Mucosa of descending colon (tissue), 3 donors: ENCODE results near the gene BMP8A. TPM values are rescaled to one million over a fixed set of nuclear protein-coding genes. Genes with fewer than 3 reads are reported as not detected.
"Not testable (repeated sequence)": the region's sequence is repeated elsewhere in the genome, so short reads cannot be mapped to it uniquely, and the experiment has no call there.

Source experiments
- ATAC-seq: fragments of 200-7000 bp; cut with Tn5 transposase; one replicate; pipeline ENCODE4 v1.9.1; 2020; ENCODE audit warnings: mild to moderate bottlenecking, moderate library complexity
- DNase-seq, 3 donors: peaks; one replicate each; pipeline ENCODE4 v3.0.0-alpha.2; 2020
- H3K36me3 ChIP-seq: fragments of 200-600 bp; one replicate; pipeline ENCODE4 v1.8.0; 2021; ENCODE audit warnings: low read depth, mild to moderate bottlenecking
- H3K4me1 ChIP-seq: fragments of 200-600 bp; one replicate; pipeline ENCODE4 v1.8.0; 2021; ENCODE audit warnings: low read depth, mild to moderate bottlenecking
- H3K4me3 ChIP-seq: fragments of 200-600 bp; one replicate; pipeline ENCODE4 v1.8.0; 2021; ENCODE audit warnings: mild to moderate bottlenecking
- H3K9me3 ChIP-seq: fragments of 200-600 bp; one replicate; pipeline ENCODE4 v1.8.0; 2021; ENCODE audit warnings: mild to moderate bottlenecking
- CTCF ChIP-seq: fragments of 200-600 bp; IDR thresholded peaks from one replicate; pipeline ENCODE4 v1.8.0; 2022; ENCODE audit warnings: antibody characterized with exemption, mild to moderate bottlenecking
- intact Hi-C, 2 donors: fragments of 100-400 bp; cut with DNase I in 1 of 2; cut with micrococcal nuclease in 1 of 2; formaldehyde crosslinking; loops; one replicate each; pipeline versions ENCODE4 v1.11.0 to v1.11.1; 2022; cut with DNase I, micrococcal nuclease
- total RNA-seq, 3 donors: library from RNA; stranded (reverse); fragmentation: NEBNext Ultra II Directional in 2 of 3; extraction: Animal tissue kit (Norgen Biotek cat#: 25700) in 2 of 3; gene quantifications; one replicate each; pipeline versions ENCODE4 v1.2.1 to v1.2.4, GENCODE V29; 2021 to 2023
- donor health status: DM: no; HTN: no; CAD: no; lungs with moderate emphysema.
- donor health status: DM: no; HTN: no; CAD: no.
- donor health status: DM: no; HTN: yes; CAD: no.

Gene BMP8A
- total RNA-seq, 3 donors from 2014 or later: 6.5 to 9.2 (median 8.2) TPM

- intact Hi-C loops: no loop called here
- DNase-seq (no peak), ATAC-seq (no peak)
- Histone ChIP-seq H3K4me3 (no peak overlapping the region), H3K4me1 (no peaks in the 10 kb centered on the region), H3K9me3 (no peaks in the 10 kb centered on the region), H3K36me3 (no peaks in the 10 kb centered on the region)
- TF ChIP-seq CTCF: no peak
Observed at GRCh38 chr1:39501666-39502065, 10.2 kb downstream of the BMP8A start.

GRCh38 chr1:39504436-39504835, 13.0 kb downstream of the BMP8A start:
- H3K4me1 ChIP-seq, H3K36me3 ChIP-seq, DNase-seq, H3K9me3 ChIP-seq, intact Hi-C loops, H3K4me3 ChIP-seq, ATAC-seq: not testable (repeated sequence)

GRCh38 chr1:39505289-39505688, 13.9 kb downstream of the BMP8A start:
- Histone ChIP-seq H3K9me3 (no peaks in the 10 kb centered on the region), H3K4me1 (peaks cover 3% of the 10 kb centered on the region), H3K36me3 (no peaks in the 10 kb centered on the region), H3K4me3 (no peak overlapping the region)
- ATAC-seq: no peak
- intact Hi-C loops: no loop called here
- TF ChIP-seq CTCF: no peak
- no peak for DNase-seq

GRCh38 chr1:39507230-39507928, 15.9 kb downstream of the BMP8A start:
- ATAC-seq (no peak), DNase-seq (no peak)
- Histone ChIP-seq H3K4me1 (peaks cover 3% of the 10 kb centered on the region), H3K9me3 (no peaks in the 10 kb centered on the region), H3K4me3 (no peak overlapping the region), H3K36me3 (no peaks in the 10 kb centered on the region)
- intact Hi-C loops: no loop called here
- TF ChIP-seq CTCF: no peak

GRCh38 chr1:39508266-39508665, 16.8 kb downstream of the BMP8A start:
- H3K9me3 ChIP-seq: no peaks in the 10 kb centered on the region
- intact Hi-C loops: no loop called here
- no peak for TF ChIP-seq CTCF
- no peak for DNase-seq
- ATAC-seq: no peak
- H3K4me3 ChIP-seq: no peak overlapping the region
- H3K36me3 ChIP-seq: no peaks in the 10 kb centered on the region
- peaks cover 3% of the 10 kb centered on the region for H3K4me1 ChIP-seq

GRCh38 chr1:39508857-39509305, 17.4 kb downstream of the BMP8A start:
- DNase-seq (no peak), ATAC-seq (peak; percentile 6)
- no peak for TF ChIP-seq CTCF
- Histone ChIP-seq H3K4me3 (no peak overlapping the region), H3K4me1 (peaks cover 3% of the 10 kb centered on the region), H3K9me3 (no peaks in the 10 kb centered on the region), H3K36me3 (no peaks in the 10 kb centered on the region)
- intact Hi-C loops: no loop called here
